Measurements from ENCODE around the gene CEP152. TPM values are rescaled to one million over a fixed set of nuclear protein-coding genes. Genes with fewer than 3 reads are reported as not detected.
"Not testable (repeated sequence)": the region's sequence is repeated elsewhere in the genome, so short reads cannot be mapped to it uniquely, and the experiment has no call there.

CEP152 gene
- polyA plus RNA-seq, 1 donor from 2014 or later: 1.3 TPM

- Histone ChIP-seq H3K4me2 (ENCODE audit: low read length) (no peak overlapping the region), H3K27ac (ENCODE audit: low read length) (no peak overlapping the region), H3F3A (ENCODE audit: insufficient read depth, low read length, poor library complexity, severe bottlenecking) (no peaks in the 10 kb centered on the region), H3K79me2 (replicated peaks; ENCODE audit: insufficient read depth, low read length) (no peaks in the 10 kb centered on the region), H3K36me3 (ENCODE audit: insufficient read depth, low read length) (no peaks in the 10 kb centered on the region), H3K9ac (ENCODE audit: low read length) (no peak overlapping the region), H3K9me3 (ENCODE audit: low read length) (no peaks in the 10 kb centered on the region), H4K20me1 (ENCODE audit: insufficient read depth) (no peaks in the 10 kb centered on the region), H3K9me2 (ENCODE audit: insufficient read depth, low read length) (no peaks in the 10 kb centered on the region), H3K27me3 (ENCODE audit: insufficient read depth, low read depth, low read length) (no peaks in the 10 kb centered on the region), H2AFZ (ENCODE audit: low read depth, low read length) (no peak overlapping the region), H3K4me3 (ENCODE audit: low read length) (no peak overlapping the region)
- TF ChIP-seq EP300 (conservative IDR thresholded peaks at IDR 0.05; ENCODE audit: poor library complexity, severe bottlenecking): no peak
- TF ChIP-seq CTCF (IDR thresholded peaks at IDR 0.05; ENCODE audit: poor library complexity, severe bottlenecking): no peak
- no peak for TF ChIP-seq MXI1 (conservative IDR thresholded peaks at IDR 0.05; ENCODE audit: poor library complexity, severe bottlenecking)
- no peak for TF ChIP-seq POLR2AphosphoS5 (IDR thresholded peaks at IDR 0.05)
- no peak for TF ChIP-seq RAD21 (conservative IDR thresholded peaks at IDR 0.05)
- no peak for TF ChIP-seq REST (IDR thresholded peaks at IDR 0.05; ENCODE audit: borderline replicate concordance)
- no peak for TF ChIP-seq TAF1 (IDR thresholded peaks at IDR 0.05; ENCODE audit: low read depth)
Observed at GRCh38 chr15:48856942-48857341, 46.1 kb upstream of the CEP152 start.

- no peaks in the 10 kb centered on the region for H3K79me2 ChIP-seq (replicated peaks; ENCODE audit: insufficient read depth, low read length)
- TF ChIP-seq TAF1 (IDR thresholded peaks at IDR 0.05; ENCODE audit: low read depth) (no peak), EZH2 (IDR thresholded peaks at IDR 0.05; ENCODE audit: borderline replicate concordance, insufficient read depth, low read length, poor library complexity, severe bottlenecking) (no peak), RAD21 (conservative IDR thresholded peaks at IDR 0.05) (peak; percentile 48), EP300 (conservative IDR thresholded peaks at IDR 0.05; ENCODE audit: poor library complexity, severe bottlenecking) (no peak), CTCF (IDR thresholded peaks at IDR 0.05; ENCODE audit: poor library complexity, severe bottlenecking) (peak; percentile 54), SMC3 (conservative IDR thresholded peaks at IDR 0.05; ENCODE audit: poor library complexity) (peak; percentile 62)
- H3K9ac ChIP-seq (ENCODE audit: low read length): no peak overlapping the region
- no peaks in the 10 kb centered on the region for H3K36me3 ChIP-seq (ENCODE audit: insufficient read depth, low read length)
- H2AFZ ChIP-seq (ENCODE audit: low read depth, low read length): no peak overlapping the region
- H3K27me3 ChIP-seq (ENCODE audit: insufficient read depth, low read depth, low read length): no peaks in the 10 kb centered on the region
- no peak overlapping the region for H3K4me3 ChIP-seq (ENCODE audit: low read length)
- H3K4me2 ChIP-seq (ENCODE audit: low read length): no peak overlapping the region
- no peaks in the 10 kb centered on the region for H3K9me2 ChIP-seq (ENCODE audit: insufficient read depth, low read length)
- H3F3A ChIP-seq (ENCODE audit: insufficient read depth, low read length, poor library complexity, severe bottlenecking): no peaks in the 10 kb centered on the region
- no peaks in the 10 kb centered on the region for H4K20me1 ChIP-seq (ENCODE audit: insufficient read depth)
- H3K9me3 ChIP-seq (ENCODE audit: low read length): no peaks in the 10 kb centered on the region
- no peak overlapping the region for H3K27ac ChIP-seq (ENCODE audit: low read length)
Observed at GRCh38 chr15:48855501-48856440, 44.9 kb upstream of the CEP152 start.

GRCh38 chr15:48854434-48854833, 43.6 kb upstream of the CEP152 start:
- not testable (repeated sequence) for H3K27me3 ChIP-seq (ENCODE audit: insufficient read depth, low read depth, low read length); H3K36me3 ChIP-seq (ENCODE audit: insufficient read depth, low read length); H3K79me2 ChIP-seq (replicated peaks; ENCODE audit: insufficient read depth, low read length); H3K4me3 ChIP-seq (ENCODE audit: low read length); H3K4me2 ChIP-seq (ENCODE audit: low read length); H4K20me1 ChIP-seq (ENCODE audit: insufficient read depth); H3K9me3 ChIP-seq (ENCODE audit: low read length); H3K9me2 ChIP-seq (ENCODE audit: insufficient read depth, low read length); H3F3A ChIP-seq (ENCODE audit: insufficient read depth, low read length, poor library complexity, severe bottlenecking); H3K27ac ChIP-seq (ENCODE audit: low read length); H3K9ac ChIP-seq (ENCODE audit: low read length); H2AFZ ChIP-seq (ENCODE audit: low read depth, low read length)

All from neural cell (in vitro differentiated cells).